Lower leg skin (tissue), 4 donors: ENCODE measurements around the gene NAV2. TPM values are rescaled to one million over a fixed set of nuclear protein-coding genes. Genes with fewer than 3 reads are reported as not detected.

Experiments
- DNase-seq, 2 donors: peaks; one replicate each; pipeline ENCODE4 v3.0.0-alpha.2; 2019; ENCODE audit warnings: low spot score in 2 of 2
- H3K4me3 ChIP-seq: fragments of 200-600 bp; sonication (generic); 2 replicates; pipeline ENCODE4 v1.5.1; 2017; ENCODE audit warnings: mild to moderate bottlenecking, low read depth; ENCODE audit not compliant: poor library complexity, severe bottlenecking
- CTCF ChIP-seq, 3 donors: fragments of 450-650 bp; IDR thresholded peaks; one replicate each; pipeline ENCODE4 v1.5.1; 2016; ENCODE audit warnings: antibody characterized with exemption in 3 of 3, mild to moderate bottlenecking in 3 of 3, moderate library complexity in 2 of 3
- POLR2A ChIP-seq, 2 donors: fragments of 450-650 bp; IDR thresholded peaks; one replicate each; pipeline ENCODE4 v1.6.1; 2016 to 2017; ENCODE audit warnings: antibody characterized with exemption in 2 of 2, mild to moderate bottlenecking in 1 of 2, moderate library complexity in 1 of 2
- WGBS, 2 donors: methylation state at CpG; one replicate each; pipeline ENCODE4 v1.1.5; 2018; 5-methylcytosine and 5-hydroxymethylcytosine counted together
- intact Hi-C: fragments of 100-400 bp; cut with DNase I; formaldehyde crosslinking; loops from one replicate; pipeline ENCODE4 v1.15.0; 2023; ENCODE audit warnings: low total_unique reads
- total RNA-seq, 4 donors: library from RNA; depleted of rRNA; stranded (reverse); fragments of >200 nt; gene quantifications; one replicate each; pipeline ENCODE4 v1.1.0, GENCODE V29; 2016

The NAV2 gene
- total RNA-seq, 4 donors from 2014 or later: 5.8 to 30.7 (median 21.0) TPM

DNA sequence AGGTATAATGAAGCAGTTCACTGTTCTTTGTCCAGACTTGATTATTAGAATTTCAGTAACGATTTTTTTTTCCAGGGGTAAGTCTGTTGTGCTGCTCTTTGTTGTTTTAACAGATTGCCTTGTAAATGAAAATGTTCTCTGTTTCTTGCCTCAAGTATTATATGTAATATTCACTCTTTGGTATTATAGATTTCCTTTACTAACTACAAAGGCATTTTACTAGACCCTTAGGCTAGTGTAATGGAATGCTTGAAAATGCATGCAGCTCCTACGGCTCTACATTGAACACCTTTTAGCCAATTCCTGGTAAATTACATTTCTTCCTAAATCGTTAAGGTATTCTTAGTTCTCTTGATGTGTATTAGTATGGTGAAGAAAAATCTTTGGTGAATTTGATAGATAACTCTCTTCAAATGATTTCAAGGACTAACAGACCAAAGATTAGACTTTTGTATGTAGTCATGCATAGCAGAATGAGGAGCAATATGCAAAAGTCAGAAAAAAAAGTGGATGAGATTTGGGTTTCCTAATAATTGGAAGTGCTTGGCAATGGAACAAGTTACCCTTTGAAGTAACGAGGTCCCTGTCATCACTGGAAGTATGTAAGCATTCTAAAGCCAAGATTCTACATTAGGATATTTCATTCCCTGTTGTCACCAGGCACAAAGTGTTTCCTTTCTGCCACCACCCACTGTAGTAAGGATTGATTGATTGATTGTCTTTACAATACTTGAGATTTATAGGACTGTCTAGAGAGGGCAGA lies 334.6 kb downstream of the NAV2 start:
- TF ChIP-seq CTCF (IDR thresholded peaks at IDR 0.05) (no peak), POLR2A (IDR thresholded peaks at IDR 0.05) (no peak)
- intact Hi-C loops: no loop called here
- no peak overlapping the region for H3K4me3 ChIP-seq
- WGBS, 2 donors: 55 to 58% methylated on average over 4 of the region's 4 CpGs
- DNase-seq: no peak

DNA sequence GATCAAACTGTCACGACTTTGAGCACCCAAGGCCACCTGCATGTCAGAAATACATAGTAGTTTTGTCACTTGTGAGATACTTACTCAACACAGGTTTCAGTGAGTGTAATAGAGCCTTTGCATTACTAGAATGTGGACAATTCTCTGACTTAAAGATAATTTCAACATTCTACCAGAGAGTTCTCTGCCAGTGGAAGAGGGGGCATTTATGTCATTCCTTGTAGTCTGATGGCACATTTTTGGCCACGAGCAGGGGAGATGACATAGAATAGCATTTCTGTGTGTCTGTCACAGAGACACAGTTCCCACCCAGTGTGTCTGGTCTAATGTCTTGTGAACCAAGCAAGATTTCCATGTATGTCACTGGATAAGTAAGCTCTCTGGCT lies 335.1 kb downstream of the NAV2 start:
- intact Hi-C loops: no loop called here
- 75 to 89% methylated on average over 2 of the region's 2 CpGs for WGBS, 2 donors
- no peak overlapping the region for H3K4me3 ChIP-seq
- peak in 1 of 2 donors; percentile 9 for DNase-seq
- no peak for TF ChIP-seq CTCF (IDR thresholded peaks at IDR 0.05)
- no peak for TF ChIP-seq POLR2A (IDR thresholded peaks at IDR 0.05)

DNA sequence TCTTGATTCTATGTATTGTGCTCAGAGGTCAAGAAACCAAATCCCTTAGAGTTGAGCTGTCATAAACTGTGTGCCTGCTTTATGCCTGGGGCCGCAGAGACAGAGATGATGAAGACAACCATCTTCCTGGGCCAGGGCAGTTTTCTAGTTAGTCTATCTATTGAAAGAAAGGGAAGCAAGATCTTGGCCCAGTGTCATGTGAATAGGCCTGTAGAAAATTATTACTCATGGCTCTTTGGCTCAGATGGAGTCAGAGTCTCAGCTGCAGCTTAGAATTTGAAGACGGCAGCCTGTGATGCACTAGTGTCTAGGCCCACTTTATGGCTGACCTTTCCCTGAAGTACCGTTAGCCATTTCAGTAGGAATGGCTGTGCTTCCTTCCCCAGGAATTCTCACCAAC lies 335.6 kb downstream of the NAV2 start:
- 55 to 77% methylated on average over 3 of the region's 3 CpGs for WGBS, 2 donors

DNA sequence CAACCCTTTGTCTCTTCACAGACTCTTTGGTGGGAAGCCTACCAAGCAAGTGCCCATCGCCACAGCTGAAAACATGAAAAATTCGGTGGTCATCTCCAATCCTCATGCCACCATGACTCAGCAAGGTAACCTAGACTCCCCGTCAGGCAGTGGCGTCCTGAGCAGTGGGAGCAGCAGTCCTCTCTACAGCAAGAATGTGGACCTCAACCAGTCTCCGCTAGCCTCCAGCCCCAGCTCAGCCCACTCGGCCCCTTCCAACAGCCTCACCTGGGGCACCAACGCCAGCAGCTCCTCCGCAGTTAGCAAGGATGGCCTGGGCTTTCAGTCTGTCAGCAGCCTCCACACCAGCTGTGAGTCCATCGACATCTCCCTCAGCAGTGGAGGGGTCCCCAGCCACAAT lies 336.1 kb downstream of the NAV2 start:
- intact Hi-C loops: no loop called here
- 95 to 96% methylated on average over 9 of the region's 9 CpGs for WGBS, 2 donors

More for the DNA sequence above, 335.6 kb downstream of the NAV2 start:
- TF ChIP-seq CTCF (IDR thresholded peaks at IDR 0.05): no peak
- TF ChIP-seq POLR2A (IDR thresholded peaks at IDR 0.05): no peak
- no peak overlapping the region for H3K4me3 ChIP-seq
- intact Hi-C loops: no loop called here
- DNase-seq: peak in 1 of 2 donors; percentile 25

DNA sequence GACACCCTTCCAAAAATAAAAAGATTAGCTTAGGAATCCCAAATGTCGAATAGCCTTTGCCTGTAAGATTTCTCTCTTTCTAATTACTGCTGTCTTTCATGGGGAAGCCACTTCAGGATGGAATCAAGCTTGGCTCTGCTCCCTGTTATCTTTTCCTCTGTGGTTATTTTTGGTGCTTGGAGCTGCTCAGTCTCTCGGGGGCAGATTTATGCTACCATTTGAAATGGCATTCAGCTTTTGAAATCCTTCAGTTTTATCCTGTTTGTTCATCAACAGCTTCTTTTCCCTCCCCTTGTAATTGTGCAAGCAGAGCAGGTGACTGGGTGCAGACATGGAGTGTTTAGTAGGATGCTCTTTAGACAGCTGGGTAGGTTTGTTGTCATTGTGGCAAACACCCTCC lies 336.6 kb downstream of the NAV2 start:
- DNase-seq: no peak
- 56 to 60% methylated on average over 2 of the region's 2 CpGs for WGBS, 2 donors
- H3K4me3 ChIP-seq: no peak overlapping the region
- TF ChIP-seq POLR2A (IDR thresholded peaks at IDR 0.05) (no peak), CTCF (IDR thresholded peaks at IDR 0.05) (no peak)
- intact Hi-C loops: no loop called here

More for the DNA sequence above, 336.1 kb downstream of the NAV2 start:
- DNase-seq: peak in 1 of 2 donors; percentile 70
- TF ChIP-seq POLR2A (IDR thresholded peaks at IDR 0.05) (no peak), CTCF (IDR thresholded peaks at IDR 0.05) (no peak)
- no peak overlapping the region for H3K4me3 ChIP-seq

DNA sequence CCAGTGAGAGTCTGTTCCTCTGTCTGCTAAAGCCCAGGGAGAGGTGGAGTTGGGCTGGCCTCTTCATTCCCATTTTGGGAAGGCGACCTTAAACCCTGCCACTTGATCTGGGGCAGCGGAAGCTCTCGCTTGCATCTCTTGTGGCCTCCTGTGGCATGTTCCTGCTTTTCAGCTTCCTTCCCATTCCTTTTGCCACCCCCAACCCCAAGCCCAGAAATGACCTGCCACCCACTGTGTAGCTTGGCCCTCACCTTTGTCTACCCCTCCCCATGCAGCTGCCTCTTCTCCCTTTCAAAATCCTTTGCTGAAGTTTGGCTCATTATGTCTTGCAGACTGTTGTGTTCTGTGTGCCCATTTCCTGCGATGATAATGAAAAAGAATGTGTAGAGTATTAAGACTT lies 337.4 kb downstream of the NAV2 start:
- intact Hi-C loops: no loop called here
- no peak overlapping the region for H3K4me3 ChIP-seq
- DNase-seq: no peak
- 89 to 91% methylated on average over 4 of the region's 4 CpGs for WGBS, 2 donors
- TF ChIP-seq CTCF (IDR thresholded peaks at IDR 0.05): no peak
- TF ChIP-seq POLR2A (IDR thresholded peaks at IDR 0.05): no peak
